Liver (tissue), 3 donors: ENCODE measurements around the gene LMNTD2.

Experiments used
- ATF3 ChIP-seq: IDR thresholded peaks from 2 replicates; pipeline ENCODE4 v1.6.1; 2016; ENCODE audit warnings: antibody characterized with exemption
- CTCF ChIP-seq: fragments of 150-350 bp; IDR thresholded peaks from 2 replicates; pipeline ENCODE4 v1.5.1; 2017; ENCODE audit warnings: improper control_type of control experiment, low read depth, low read length; ENCODE audit not compliant: missing input control
- EGR1 ChIP-seq, 2 donors: IDR thresholded peaks; 2 replicates each; pipeline ENCODE4 v1.6.1; 2016 to 2018; ENCODE audit warnings: antibody characterized with exemption in 2 of 2, low read depth in 2 of 2
- FOXA1 ChIP-seq: IDR thresholded peaks from 2 replicates; pipeline ENCODE4 v1.6.1; 2016; ENCODE audit warnings: antibody characterized with exemption
- GABPA ChIP-seq, 2 donors: IDR thresholded peaks in 1 of 2; conservative IDR thresholded peaks in 1 of 2; 2 replicates each; pipeline ENCODE4 v1.6.1; 2016; ENCODE audit warnings: antibody characterized with exemption in 2 of 2, mild to moderate bottlenecking in 1 of 2, moderate library complexity in 1 of 2
- JUND ChIP-seq, 2 donors: IDR thresholded peaks; 2 replicates each; pipeline ENCODE4 v1.6.1; 2016; ENCODE audit warnings: antibody characterized with exemption in 2 of 2
- MAX ChIP-seq: IDR thresholded peaks from 2 replicates; pipeline ENCODE4 v1.6.1; 2016; ENCODE audit warnings: antibody characterized with exemption
- RAD21 ChIP-seq, 2 donors: IDR thresholded peaks; 2 replicates each; pipeline ENCODE4 v1.6.1; 2016; ENCODE audit warnings: antibody characterized with exemption in 2 of 2, mild to moderate bottlenecking in 2 of 2
- RXRA ChIP-seq, 2 donors: IDR thresholded peaks; 2 replicates each; pipeline ENCODE4 v1.6.1; 2017 to 2018; ENCODE audit warnings: antibody characterized with exemption in 2 of 2, mild to moderate bottlenecking in 1 of 2
- SP1 ChIP-seq: IDR thresholded peaks from 2 replicates; pipeline ENCODE4 v1.6.1; 2018; ENCODE audit warnings: antibody characterized with exemption, mild to moderate bottlenecking
- TAF1 ChIP-seq: conservative IDR thresholded peaks from 2 replicates; pipeline ENCODE4 v1.6.1; 2016; ENCODE audit warnings: antibody characterized with exemption, mild to moderate bottlenecking
- YY1 ChIP-seq: IDR thresholded peaks from 2 replicates; pipeline ENCODE4 v1.6.1; 2016; ENCODE audit warnings: antibody characterized with exemption, mild to moderate bottlenecking
- ZBTB33 ChIP-seq: IDR thresholded peaks from 2 replicates; pipeline ENCODE4 v1.6.1; 2016; ENCODE audit warnings: antibody characterized with exemption
- TF ChIP-seq, protein P1 (sequence below): IDR thresholded peaks from 2 replicates; pipeline ENCODE4 v1.6.1; 2016; ENCODE audit warnings: antibody characterized with exemption, mild to moderate bottlenecking
- donor health status: healthy.
- donor health status: healthy.

DNA sequence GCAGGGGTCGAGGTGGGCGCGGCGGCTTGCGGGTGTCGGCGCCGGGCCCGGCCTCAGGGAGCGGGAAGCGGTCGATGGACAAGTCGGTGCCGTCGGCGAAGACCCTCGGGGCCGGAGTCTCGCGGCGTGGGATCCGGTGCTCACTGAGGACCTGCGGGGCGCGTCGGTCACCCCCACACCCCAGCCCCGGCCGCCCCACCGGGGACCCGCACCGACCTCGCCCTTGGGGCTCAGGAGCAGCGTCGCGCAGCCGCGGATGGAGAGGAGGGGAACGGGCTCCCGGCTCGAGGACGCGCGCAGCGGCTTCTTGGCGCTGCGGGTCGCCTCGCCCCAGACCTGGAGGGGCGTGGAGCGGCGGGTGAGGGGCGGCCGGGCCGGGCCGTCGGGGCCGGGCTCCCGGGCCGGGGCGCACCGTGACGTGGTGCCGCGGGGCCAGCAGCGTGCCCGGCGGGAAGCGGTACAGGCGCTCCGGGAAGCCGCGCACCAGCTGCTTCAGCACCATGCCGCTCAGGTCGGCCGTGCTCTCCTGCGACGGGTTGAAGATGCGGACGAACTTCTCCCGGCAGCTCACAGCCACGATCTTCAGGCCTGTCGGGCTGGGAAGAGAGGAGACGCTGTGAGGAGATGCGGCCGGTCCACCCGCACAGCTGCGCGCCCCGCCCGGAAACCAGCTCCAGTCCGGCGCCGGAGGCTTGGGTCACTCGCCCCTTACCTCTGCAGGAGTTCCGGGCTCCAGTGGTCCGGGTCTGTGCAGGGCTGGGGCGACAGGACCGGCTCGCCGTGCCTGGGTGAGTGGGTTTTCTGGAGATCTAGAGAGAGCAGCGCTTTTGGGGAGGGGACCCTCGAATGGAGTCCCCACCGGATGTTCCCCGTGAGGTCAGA lies 4.5 kb downstream of the LMNTD2 start:
- TF ChIP-seq CTCF (no peak), SP1 (no peak), FOXA1 (no peak), ZBTB33 (no peak), TAF1 (no peak), GABPA (IDR thresholded peaks at IDR 0.05 in 1 of 2, conservative IDR thresholded peaks at IDR 0.05 in 1 of 2) (no peak), MAX (no peak), ATF3 (no peak), EGR1 (IDR thresholded peaks at IDR 0.05; ENCODE audit: low read depth in 2 of 2) (no peak), JUND (IDR thresholded peaks at IDR 0.05) (no peak), YY1 (no peak), RAD21 (IDR thresholded peaks at IDR 0.05) (no peak), RXRA (IDR thresholded peaks at IDR 0.05) (no peak)
- TF ChIP-seq, protein P1, sequence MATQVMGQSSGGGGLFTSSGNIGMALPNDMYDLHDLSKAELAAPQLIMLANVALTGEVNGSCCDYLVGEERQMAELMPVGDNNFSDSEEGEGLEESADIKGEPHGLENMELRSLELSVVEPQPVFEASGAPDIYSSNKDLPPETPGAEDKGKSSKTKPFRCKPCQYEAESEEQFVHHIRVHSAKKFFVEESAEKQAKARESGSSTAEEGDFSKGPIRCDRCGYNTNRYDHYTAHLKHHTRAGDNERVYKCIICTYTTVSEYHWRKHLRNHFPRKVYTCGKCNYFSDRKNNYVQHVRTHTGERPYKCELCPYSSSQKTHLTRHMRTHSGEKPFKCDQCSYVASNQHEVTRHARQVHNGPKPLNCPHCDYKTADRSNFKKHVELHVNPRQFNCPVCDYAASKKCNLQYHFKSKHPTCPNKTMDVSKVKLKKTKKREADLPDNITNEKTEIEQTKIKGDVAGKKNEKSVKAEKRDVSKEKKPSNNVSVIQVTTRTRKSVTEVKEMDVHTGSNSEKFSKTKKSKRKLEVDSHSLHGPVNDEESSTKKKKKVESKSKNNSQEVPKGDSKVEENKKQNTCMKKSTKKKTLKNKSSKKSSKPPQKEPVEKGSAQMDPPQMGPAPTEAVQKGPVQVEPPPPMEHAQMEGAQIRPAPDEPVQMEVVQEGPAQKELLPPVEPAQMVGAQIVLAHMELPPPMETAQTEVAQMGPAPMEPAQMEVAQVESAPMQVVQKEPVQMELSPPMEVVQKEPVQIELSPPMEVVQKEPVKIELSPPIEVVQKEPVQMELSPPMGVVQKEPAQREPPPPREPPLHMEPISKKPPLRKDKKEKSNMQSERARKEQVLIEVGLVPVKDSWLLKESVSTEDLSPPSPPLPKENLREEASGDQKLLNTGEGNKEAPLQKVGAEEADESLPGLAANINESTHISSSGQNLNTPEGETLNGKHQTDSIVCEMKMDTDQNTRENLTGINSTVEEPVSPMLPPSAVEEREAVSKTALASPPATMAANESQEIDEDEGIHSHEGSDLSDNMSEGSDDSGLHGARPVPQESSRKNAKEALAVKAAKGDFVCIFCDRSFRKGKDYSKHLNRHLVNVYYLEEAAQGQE: no peak
